ENCODE measurements around the gene PRKCZ. TPM values are rescaled to one million over a fixed set of nuclear protein-coding genes. Genes with fewer than 3 reads are reported as not detected.

The PRKCZ gene
- total and polyA plus RNA-seq, 4 donors: 4.8 to 9.9 (median 8.4) TPM

DNA sequence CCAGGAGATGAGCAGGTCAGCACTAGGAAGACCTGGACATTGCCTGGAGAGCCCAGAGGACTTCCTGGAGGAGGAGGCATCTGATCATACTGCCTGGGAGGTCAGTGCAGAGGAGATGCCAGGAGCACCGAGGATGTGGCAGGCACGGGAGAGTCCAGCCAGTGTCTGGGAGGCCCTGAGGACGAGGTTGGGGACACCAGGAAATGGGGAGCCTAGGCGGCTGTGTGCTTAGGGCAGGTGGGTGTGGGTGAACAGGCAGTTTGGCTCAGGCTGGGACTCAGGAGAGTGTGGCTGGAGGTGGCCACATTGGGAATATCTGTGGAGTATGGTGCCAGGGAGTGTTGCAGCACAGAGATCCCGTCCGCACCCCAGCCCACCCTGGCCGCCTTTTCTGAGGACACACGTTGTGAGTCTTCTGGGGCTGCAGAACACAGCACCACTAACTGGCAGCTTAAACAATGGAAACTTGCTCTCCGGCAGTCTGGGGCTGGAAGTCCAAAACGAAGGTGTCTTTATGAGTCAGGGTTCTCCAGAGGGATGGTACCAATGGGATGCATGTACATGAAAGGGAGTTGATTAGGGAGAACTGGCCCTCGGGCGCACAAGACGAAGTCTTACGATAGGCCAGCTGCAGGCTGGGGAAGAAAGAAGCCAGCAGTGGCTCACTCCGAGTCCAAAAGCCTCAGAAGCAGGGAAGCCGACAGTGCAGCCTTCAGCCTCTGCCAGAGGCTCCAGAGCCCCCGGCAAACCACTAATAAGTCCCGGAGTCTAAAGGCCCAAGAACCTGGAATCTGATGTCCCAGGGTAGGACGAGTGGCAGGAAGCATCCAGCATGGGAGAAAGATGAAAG, 86.4 kb downstream of the PRKCZ start:
- no peak for TF ChIP-seq RAD21 (IDR thresholded peaks at IDR 0.05)
- TF ChIP-seq, protein P1, sequence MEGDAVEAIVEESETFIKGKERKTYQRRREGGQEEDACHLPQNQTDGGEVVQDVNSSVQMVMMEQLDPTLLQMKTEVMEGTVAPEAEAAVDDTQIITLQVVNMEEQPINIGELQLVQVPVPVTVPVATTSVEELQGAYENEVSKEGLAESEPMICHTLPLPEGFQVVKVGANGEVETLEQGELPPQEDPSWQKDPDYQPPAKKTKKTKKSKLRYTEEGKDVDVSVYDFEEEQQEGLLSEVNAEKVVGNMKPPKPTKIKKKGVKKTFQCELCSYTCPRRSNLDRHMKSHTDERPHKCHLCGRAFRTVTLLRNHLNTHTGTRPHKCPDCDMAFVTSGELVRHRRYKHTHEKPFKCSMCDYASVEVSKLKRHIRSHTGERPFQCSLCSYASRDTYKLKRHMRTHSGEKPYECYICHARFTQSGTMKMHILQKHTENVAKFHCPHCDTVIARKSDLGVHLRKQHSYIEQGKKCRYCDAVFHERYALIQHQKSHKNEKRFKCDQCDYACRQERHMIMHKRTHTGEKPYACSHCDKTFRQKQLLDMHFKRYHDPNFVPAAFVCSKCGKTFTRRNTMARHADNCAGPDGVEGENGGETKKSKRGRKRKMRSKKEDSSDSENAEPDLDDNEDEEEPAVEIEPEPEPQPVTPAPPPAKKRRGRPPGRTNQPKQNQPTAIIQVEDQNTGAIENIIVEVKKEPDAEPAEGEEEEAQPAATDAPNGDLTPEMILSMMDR (IDR thresholded peaks at IDR 0.05; ENCODE audit: low read depth, low read length, missing input control): no peak
- TF ChIP-seq FOXA2 (IDR thresholded peaks at IDR 0.05): no peak
- TF ChIP-seq JUND (IDR thresholded peaks at IDR 0.05): no peak
- TF ChIP-seq SP1 (IDR thresholded peaks at IDR 0.05): no peak
- TF ChIP-seq HNF4A (conservative IDR thresholded peaks at IDR 0.05): no peak
- TF ChIP-seq, protein P2, sequence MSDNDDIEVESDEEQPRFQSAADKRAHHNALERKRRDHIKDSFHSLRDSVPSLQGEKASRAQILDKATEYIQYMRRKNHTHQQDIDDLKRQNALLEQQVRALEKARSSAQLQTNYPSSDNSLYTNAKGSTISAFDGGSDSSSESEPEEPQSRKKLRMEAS (IDR thresholded peaks at IDR 0.05): no peak
- no peak for TF ChIP-seq EGR1 (IDR thresholded peaks at IDR 0.05; ENCODE audit: low read depth in 2 of 2)
- TF ChIP-seq, protein P3, sequence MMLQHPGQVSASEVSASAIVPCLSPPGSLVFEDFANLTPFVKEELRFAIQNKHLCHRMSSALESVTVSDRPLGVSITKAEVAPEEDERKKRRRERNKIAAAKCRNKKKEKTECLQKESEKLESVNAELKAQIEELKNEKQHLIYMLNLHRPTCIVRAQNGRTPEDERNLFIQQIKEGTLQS (IDR thresholded peaks at IDR 0.05): no peak
- TF ChIP-seq, protein P4, sequence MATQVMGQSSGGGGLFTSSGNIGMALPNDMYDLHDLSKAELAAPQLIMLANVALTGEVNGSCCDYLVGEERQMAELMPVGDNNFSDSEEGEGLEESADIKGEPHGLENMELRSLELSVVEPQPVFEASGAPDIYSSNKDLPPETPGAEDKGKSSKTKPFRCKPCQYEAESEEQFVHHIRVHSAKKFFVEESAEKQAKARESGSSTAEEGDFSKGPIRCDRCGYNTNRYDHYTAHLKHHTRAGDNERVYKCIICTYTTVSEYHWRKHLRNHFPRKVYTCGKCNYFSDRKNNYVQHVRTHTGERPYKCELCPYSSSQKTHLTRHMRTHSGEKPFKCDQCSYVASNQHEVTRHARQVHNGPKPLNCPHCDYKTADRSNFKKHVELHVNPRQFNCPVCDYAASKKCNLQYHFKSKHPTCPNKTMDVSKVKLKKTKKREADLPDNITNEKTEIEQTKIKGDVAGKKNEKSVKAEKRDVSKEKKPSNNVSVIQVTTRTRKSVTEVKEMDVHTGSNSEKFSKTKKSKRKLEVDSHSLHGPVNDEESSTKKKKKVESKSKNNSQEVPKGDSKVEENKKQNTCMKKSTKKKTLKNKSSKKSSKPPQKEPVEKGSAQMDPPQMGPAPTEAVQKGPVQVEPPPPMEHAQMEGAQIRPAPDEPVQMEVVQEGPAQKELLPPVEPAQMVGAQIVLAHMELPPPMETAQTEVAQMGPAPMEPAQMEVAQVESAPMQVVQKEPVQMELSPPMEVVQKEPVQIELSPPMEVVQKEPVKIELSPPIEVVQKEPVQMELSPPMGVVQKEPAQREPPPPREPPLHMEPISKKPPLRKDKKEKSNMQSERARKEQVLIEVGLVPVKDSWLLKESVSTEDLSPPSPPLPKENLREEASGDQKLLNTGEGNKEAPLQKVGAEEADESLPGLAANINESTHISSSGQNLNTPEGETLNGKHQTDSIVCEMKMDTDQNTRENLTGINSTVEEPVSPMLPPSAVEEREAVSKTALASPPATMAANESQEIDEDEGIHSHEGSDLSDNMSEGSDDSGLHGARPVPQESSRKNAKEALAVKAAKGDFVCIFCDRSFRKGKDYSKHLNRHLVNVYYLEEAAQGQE (IDR thresholded peaks at IDR 0.05): no peak
- no peak for TF ChIP-seq RXRA (IDR thresholded peaks at IDR 0.05)
- TF ChIP-seq NR2F2 (IDR thresholded peaks at IDR 0.05): no peak
- no peak for TF ChIP-seq YY1 (IDR thresholded peaks at IDR 0.05)
- no peak for TF ChIP-seq FOXA1 (IDR thresholded peaks at IDR 0.05)
- TF ChIP-seq HNF4G (IDR thresholded peaks at IDR 0.05): no peak
- no peak for TF ChIP-seq TAF1 (conservative IDR thresholded peaks at IDR 0.05)
- TF ChIP-seq GABPA (IDR thresholded peaks at IDR 0.05 in 1 of 2, conservative IDR thresholded peaks at IDR 0.05 in 1 of 2): no peak
- no peak overlapping the region for H3K27ac ChIP-seq (ENCODE audit: low read depth in 1 of 2, low read length in 2 of 2)
- H3K36me3 ChIP-seq (ENCODE audit: control insufficient read depth in 4 of 4, insufficient read depth in 3 of 4, low read depth in 1 of 4, low read length in 3 of 4): peaks cover 0 to 18% (median 0%) of the 10 kb centered on the region in 4 donors
- H3K9me3 ChIP-seq (ENCODE audit: control insufficient read depth in 4 of 4, low read length in 3 of 4): no peaks in the 10 kb centered on the region
- H3K4me3 ChIP-seq (ENCODE audit: low read depth in 1 of 3, low read length in 3 of 3): no peak overlapping the region
- WGBS: 90% methylated on average over 19 of the region's 19 CpGs
- no peak overlapping the region for H3K9ac ChIP-seq (ENCODE audit: low read depth in 1 of 2, low read length in 2 of 2)
- H3K27me3 ChIP-seq (ENCODE audit: control insufficient read depth in 4 of 4, insufficient read depth in 4 of 4, low read length in 3 of 4): no peaks in the 10 kb centered on the region
- peaks cover 0 to 9% (median 3%) of the 10 kb centered on the region in 4 donors for H3K4me1 ChIP-seq (ENCODE audit: control insufficient read depth in 4 of 4, insufficient read depth in 4 of 4, low read length in 3 of 4)
- no peak for DNase-seq (ENCODE audit: low spot score)
